Measurements from ENCODE around the gene MMP2.

The MMP2 gene

GRCh38 chr16:55478827-55479429, at the start of gene MMP2:
TSS of gene MMP2 (plus strand) at chr16:55479198. CDS start at chr16:55479480, 282 bp downstream.
- DNase-seq (ENCODE audit: low spot score) = peak; percentile 86

- no peak for DNase-seq (ENCODE audit: low spot score)
Observed at GRCh38 chr16:55433030-55433429, 46.0 kb upstream of the MMP2 start.

- DNase-seq (ENCODE audit: low spot score) = no peak
Observed at GRCh38 chr16:55433535-55433934, 45.5 kb upstream of the MMP2 start.

GRCh38 chr16:55434000-55434399, 45.0 kb upstream of the MMP2 start:
- no peak for DNase-seq (ENCODE audit: low spot score)

DNA sequence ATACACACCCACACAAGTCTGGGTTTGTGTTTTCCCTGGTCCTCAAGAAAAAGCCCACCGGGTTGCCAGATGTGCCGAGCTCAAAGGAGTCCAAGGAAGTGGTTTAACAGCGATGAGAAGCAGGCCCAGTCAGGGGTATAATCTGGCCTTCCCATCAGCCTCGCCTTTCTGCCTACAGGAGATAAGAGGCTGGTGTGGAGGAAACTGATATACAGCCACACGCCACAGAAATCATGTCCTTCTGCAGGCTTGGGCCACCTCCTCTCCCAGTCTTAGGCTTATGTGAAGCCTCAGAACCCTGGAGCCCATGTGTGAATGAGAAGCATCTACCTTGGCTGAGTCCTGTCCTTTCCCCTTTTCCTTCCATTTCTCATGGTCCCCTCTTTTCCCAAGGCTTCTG, 43.6 kb upstream of the MMP2 start:
- DNase-seq (ENCODE audit: low spot score) = no peak

DNA sequence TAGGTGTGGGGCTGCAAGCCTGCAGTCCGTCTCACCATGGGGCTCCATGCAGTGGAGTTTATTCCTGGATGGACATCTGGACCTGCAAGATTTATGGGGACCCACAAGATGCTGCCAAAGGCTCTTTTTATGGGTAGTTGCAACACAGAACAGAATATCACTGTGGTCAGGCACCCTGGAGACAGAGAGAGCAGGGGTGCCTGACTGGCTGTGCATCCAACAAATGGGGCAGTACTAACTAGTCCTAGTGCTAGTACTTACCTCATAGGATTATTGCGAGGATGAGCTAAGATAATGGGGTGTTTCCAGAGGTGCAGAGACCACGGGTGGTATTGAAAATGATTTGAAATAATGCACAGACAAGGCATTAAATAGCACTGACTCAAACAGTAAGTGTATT, 42.4 kb upstream of the MMP2 start:
- DNase-seq (ENCODE audit: low spot score) = no peak

- no peak for DNase-seq (ENCODE audit: low spot score)
Observed at GRCh38 chr16:55437625-55438024, 41.4 kb upstream of the MMP2 start.

GRCh38 chr16:55438281-55438680, 40.7 kb upstream of the MMP2 start:
- no peak for DNase-seq (ENCODE audit: low spot score)

- no peak for DNase-seq (ENCODE audit: low spot score)
Observed at GRCh38 chr16:55439101-55439690, 39.8 kb upstream of the MMP2 start.

GRCh38 chr16:55443434-55444346, 35.3 kb upstream of the MMP2 start:
- no peak for DNase-seq (ENCODE audit: low spot score)

DNA sequence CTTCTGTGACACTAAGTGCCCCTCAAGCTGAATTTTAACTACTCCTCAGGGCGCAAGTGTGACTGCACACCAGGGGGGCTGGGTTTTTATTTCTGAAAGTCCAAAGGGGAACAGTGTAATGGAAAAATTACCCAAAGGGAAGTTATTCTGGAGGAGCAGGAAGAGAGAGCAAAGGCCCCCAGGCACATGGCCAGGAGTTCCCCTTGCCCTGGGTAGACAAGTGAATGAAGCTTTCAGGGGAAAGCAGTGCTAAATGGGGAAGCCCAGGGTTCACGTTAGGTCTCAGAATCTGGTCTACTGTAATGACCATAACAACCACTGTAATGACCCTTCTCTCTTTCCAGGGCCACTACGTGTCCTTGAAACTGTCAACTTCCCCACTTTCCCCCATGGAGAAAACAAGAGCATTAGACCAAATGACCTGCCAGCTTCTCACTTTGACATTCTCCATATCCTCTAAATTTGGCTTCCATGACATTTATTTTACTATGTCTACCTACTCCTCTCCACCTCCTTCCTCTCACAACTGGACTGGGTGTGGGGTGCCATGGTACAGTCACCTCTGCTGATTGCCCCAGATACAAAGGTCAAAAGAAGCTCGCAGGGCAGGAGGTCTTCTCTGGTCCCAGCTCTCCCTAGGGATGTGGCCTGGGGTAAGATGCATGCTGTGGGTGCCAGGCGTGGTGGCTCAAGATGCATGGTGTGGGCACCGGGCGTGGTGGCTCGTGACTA, 34.1 kb upstream of the MMP2 start:
- no peak for DNase-seq (ENCODE audit: low spot score)

GRCh38 chr16:55447231-55447630, 31.8 kb upstream of the MMP2 start:
- no peak for DNase-seq (ENCODE audit: low spot score)

DNA sequence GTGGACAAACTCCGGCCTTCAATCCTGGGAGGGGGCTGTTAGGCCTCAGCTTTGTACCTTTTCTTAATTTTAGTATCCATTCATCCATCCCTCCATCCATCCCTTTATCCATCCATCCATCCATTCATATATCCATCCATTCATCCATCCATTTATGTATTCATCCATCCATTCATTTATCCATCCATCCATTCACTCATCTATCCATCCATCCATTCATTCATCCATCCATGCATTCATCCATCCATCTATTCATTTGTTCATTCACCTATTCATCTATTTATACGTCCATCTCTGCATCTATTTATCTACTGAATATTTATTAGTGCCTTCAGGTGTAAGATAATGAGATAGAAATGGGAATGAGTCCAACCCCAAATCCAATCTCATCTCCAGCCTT, 26.0 kb upstream of the MMP2 start:
- DNase-seq (ENCODE audit: low spot score) = no peak

- no peak for DNase-seq (ENCODE audit: low spot score)
Observed at GRCh38 chr16:55453909-55454308, 25.1 kb upstream of the MMP2 start.

DNA sequence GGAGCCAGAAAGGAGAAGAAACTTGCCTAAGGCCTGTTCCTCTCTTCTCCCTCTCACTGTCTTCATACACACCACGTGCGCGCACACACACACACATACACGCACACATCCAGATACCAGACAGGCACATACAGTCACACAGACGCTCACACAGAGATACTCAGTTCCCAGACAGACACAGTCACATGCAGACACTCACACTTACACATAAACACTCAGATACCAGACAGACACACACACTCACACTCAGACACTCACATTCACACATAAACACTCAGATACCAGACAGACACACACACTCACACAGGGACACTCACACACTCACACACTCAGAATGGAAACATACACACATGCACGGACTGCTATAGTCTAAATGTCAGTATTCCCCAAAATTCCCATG, 24.1 kb upstream of the MMP2 start:
- DNase-seq (ENCODE audit: low spot score) = no peak

DNA sequence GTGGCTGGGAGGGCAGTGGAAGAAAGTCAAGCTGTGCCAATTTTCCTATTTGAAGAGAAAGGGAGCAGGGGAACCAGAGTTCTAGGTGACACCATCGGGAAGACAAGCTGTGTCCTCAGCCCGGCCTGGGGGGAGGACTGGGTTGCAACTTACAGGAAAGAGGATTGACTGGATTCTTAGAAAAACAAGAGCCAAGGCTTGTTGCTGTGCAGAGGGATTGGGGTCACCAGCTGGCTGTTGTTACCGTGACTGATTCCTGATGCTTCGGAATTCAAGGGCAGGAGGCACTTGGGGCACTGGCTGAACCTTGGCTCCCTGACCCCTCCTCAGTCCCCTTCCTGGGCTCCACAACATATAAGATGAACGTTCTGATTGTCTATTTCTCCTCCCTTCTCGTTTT, 16.8 kb upstream of the MMP2 start:
- no peak for DNase-seq (ENCODE audit: low spot score)

DNA sequence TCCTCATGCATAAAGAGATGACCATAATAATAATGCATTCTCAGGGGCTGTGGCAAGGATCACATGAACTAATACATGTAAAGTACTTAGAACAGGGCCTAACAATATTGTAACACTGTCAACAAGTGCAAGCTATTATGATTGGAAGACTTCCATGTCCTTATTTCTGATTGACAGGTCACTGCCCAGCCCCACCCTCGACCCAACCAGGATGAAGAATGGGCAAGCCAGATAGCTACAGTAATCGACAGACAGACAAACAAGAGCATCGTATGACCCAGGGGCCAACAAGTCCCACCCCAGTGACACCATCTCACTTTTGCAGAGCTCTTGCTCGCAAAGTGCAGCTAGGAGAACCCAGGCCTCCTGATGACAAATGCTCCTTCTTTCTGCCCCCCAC, 14.6 kb upstream of the MMP2 start:
- DNase-seq (ENCODE audit: low spot score) = no peak

DNA sequence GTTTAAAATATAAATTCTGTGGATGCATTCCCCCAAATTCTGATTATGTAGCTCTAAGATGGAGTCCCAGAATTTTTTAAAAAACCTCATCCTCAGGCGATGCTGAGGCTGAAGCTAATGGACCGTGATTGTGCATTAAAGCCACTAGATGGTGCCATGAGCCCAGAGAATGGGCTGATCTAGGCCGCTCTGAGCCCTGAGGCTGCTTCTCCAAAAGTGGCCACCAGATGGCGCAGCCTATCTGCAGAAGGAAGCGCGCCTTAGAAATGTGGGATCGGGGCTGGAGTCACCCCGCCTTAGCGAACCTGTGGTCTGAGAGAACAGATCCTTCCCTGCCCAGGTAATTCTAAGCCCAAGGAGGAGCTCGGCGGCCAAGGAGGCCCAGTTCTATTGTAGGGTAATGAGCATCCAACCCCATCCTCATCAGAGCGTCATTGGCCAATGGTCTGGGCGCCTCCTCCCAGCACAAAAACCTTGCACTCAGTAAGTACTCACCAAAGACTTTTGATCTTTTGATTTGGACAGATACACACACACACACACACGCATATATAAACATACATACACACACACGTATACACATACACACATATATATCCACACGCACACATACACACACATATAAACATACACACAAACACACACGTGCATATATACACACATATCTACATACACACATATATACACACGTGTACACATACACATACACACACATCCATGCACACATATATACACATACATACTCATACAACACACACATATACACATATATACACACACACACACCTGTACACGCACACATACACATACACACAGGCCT, 13.7 kb upstream of the MMP2 start:
- DNase-seq (ENCODE audit: low spot score) = peak; percentile 93

- DNase-seq (ENCODE audit: low spot score) = no peak
Observed at GRCh38 chr16:55466209-55466608, 12.8 kb upstream of the MMP2 start.

- no peak for DNase-seq (ENCODE audit: low spot score)
Observed at GRCh38 chr16:55467898-55468297, 11.1 kb upstream of the MMP2 start.

GRCh38 chr16:55468352-55468990, 10.5 kb upstream of the MMP2 start:
- no peak for DNase-seq (ENCODE audit: low spot score)
